Loucy (cell line): ENCODE data around the gene CNPY1.

Experiments used
- EZH2phosphoT487 ChIP-seq: fragments of 200-600 bp; IDR thresholded peaks from 2 replicates; pipeline ENCODE4 v1.6.1; 2018; ENCODE audit warnings: antibody characterized with exemption, mild to moderate bottlenecking, moderate library complexity, borderline replicate concordance
- TF ChIP-seq, protein P1 (sequence below): fragments of 200-600 bp; sonication (generic); conservative IDR thresholded peaks from 2 replicates; pipeline ENCODE4 v1.5.1; 2014; ENCODE audit warnings: mild to moderate bottlenecking, antibody characterized with exemption, low read length

DNA sequence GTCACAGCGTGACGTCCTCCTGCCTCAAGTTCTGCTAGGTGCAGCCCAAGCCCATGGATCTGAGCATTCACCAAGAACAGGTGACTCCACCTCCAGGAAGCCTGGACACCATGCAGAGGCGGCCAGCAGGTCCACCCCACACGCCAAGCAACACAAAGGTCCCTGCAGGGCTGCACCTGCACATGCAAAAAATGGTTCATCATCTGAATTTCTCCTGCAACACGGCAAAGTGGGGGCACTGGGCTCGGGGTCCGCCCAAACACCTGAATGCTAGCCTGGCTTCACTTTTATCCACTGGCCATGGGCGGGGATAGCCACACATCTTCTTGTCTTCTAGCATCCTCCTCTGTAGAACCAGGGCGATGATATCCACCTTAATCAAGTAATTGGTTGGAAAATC lies 28.9 kb downstream of the CNPY1 start:
- TF ChIP-seq, protein P1, sequence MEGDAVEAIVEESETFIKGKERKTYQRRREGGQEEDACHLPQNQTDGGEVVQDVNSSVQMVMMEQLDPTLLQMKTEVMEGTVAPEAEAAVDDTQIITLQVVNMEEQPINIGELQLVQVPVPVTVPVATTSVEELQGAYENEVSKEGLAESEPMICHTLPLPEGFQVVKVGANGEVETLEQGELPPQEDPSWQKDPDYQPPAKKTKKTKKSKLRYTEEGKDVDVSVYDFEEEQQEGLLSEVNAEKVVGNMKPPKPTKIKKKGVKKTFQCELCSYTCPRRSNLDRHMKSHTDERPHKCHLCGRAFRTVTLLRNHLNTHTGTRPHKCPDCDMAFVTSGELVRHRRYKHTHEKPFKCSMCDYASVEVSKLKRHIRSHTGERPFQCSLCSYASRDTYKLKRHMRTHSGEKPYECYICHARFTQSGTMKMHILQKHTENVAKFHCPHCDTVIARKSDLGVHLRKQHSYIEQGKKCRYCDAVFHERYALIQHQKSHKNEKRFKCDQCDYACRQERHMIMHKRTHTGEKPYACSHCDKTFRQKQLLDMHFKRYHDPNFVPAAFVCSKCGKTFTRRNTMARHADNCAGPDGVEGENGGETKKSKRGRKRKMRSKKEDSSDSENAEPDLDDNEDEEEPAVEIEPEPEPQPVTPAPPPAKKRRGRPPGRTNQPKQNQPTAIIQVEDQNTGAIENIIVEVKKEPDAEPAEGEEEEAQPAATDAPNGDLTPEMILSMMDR = no peak
- no peak for TF ChIP-seq EZH2phosphoT487
